GM19468 (cell line): ENCODE results near the gene PARP16.

Source experiments
- ATAC-seq: cut with Tn5 transposase; IDR thresholded peaks from one replicate; pipeline ENCODE4 v1.9.1; 2021; ENCODE audit warnings: mild to moderate bottlenecking, moderate library complexity, moderate number of reproducible peaks; ENCODE audit not compliant: unreplicated experiment; ENCODE audit errors: extremely low read depth

Gene PARP16

GRCh38 chr15:65209701-65210643 is 76.7 kb downstream of the PARP16 start:
- ATAC-seq = no peak

GRCh38 chr15:65208647-65209046 is 78.0 kb downstream of the PARP16 start:
- no peak for ATAC-seq
